Stimulated activated CD4-positive, alpha-beta T cell treated with anti-CD3 and anti-CD28 coated beads, Interleukin-12 subunit alpha, Interleukin-12 subunit beta, amount 100 ng/mL, for 4 hours (primary cell): Measurements from ENCODE around the gene ZMYM2.

Source experiments
- DNase-seq: peaks from one replicate; pipeline ENCODE4 v3.0.0-alpha.2; 2020

ZMYM2 gene

DNA sequence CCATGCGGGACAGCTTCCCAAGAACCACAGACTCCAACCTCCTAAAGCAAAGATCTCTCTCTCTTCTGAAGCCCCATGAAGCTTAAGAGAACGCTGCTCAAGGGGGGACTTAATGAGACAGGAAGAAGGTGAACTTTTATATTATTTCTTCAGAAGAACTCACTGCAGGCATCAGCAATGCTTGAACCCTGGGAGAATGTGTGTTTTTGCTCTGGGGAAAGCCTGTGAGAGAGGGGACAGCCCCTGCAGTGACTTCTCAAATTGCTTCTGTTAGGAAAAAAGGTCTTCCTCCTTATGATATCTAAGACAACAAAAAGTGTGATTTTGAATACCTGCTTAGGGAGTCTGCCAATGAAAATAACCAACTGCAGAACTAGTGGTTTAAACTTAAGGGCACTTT lies 179.3 kb downstream of the ZMYM2 start:
- no peak for DNase-seq

DNA sequence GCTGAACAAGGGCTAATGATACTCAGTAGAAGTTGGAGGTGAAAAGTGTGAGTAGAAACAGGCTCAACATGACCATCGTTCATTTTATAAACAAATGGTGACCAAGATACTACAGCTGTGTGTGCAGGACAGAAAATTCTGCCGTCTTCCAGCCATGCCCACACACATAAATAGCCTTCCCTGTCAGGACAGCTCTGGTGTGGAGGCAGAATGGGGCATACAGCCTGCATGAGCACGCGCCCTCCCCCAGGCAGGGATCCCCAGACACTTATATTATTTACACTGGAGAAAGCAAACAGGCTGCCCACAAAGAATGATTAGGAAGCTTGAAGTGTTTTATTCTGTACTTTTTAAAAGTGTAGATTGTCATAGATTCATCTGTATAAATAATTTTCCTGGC lies 182.0 kb downstream of the ZMYM2 start:
- no peak for DNase-seq
